ENCODE data around the gene OBSCN. TPM values are rescaled to one million over a fixed set of nuclear protein-coding genes. Genes with fewer than 3 reads are reported as not detected.

OBSCN gene
- total and polyA plus RNA-seq, 4 donors = 0.54 to 5.6 (median 2.7) TPM

DNA sequence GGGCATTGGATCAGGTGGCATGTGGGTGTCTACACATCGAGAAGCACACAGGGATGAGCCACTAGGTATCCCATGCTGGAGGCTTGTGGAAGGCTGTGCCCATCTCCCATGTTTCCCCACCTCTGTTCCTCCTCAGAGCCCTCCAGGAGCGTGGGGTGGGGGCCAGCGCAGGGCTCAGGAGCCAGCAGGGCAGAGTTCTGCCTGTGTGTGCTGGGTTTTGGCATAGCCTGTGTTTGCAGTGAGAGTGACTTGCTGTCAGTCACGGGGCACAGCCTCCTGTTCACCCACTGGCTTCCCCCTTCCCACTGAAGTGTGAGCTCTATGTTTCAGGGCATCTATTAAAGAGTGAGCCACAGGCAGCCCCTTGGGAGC is 31.8 kb upstream of the OBSCN start (continued):
- TF ChIP-seq, protein P1, sequence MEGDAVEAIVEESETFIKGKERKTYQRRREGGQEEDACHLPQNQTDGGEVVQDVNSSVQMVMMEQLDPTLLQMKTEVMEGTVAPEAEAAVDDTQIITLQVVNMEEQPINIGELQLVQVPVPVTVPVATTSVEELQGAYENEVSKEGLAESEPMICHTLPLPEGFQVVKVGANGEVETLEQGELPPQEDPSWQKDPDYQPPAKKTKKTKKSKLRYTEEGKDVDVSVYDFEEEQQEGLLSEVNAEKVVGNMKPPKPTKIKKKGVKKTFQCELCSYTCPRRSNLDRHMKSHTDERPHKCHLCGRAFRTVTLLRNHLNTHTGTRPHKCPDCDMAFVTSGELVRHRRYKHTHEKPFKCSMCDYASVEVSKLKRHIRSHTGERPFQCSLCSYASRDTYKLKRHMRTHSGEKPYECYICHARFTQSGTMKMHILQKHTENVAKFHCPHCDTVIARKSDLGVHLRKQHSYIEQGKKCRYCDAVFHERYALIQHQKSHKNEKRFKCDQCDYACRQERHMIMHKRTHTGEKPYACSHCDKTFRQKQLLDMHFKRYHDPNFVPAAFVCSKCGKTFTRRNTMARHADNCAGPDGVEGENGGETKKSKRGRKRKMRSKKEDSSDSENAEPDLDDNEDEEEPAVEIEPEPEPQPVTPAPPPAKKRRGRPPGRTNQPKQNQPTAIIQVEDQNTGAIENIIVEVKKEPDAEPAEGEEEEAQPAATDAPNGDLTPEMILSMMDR (IDR thresholded peaks at IDR 0.05; ENCODE audit: low read depth, low read length, missing input control) = no peak
- TF ChIP-seq FOXA1 (IDR thresholded peaks at IDR 0.05) (no peak), JUND (IDR thresholded peaks at IDR 0.05) (no peak), YY1 (IDR thresholded peaks at IDR 0.05) (no peak), HNF4A (conservative IDR thresholded peaks at IDR 0.05) (no peak)

DNA sequence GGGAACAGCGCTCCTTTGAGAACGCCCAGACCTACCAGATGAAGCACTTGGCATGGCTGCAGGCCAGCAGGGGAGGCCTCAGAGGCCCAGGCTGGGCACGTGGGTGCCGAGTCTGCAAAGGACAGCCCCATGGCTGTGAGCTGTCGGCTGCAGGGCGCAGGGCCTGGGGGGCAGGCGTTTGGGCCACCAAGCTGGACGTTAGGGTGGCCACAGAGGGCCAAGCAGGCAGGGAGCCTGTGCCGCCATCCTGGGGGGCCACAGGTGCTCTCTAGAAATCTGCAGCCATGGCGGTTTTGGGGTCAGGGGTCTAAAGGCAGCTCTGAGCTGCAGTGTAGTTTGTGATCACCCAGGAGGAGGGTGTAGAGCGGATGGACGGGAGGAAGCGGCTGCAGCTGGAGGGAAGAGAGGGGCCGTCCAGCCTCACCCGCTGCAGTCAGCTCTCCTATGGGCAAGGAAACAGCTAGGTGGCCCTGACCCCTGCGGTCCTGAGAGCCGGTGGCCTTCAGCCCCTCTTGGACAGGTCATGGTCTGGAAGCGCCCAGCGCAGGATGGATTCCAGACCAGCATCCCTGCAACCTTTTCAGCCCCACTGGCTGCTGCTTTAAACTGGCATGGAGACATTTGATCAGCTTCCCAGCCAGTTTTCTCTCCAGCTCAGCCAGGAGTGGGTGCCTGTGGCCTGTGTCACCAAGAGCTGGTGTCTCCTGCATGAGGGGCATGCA is 31.2 kb upstream of the OBSCN start:
- H3K9me3 ChIP-seq (ENCODE audit: control insufficient read depth in 4 of 4, low read length in 3 of 4) = no peaks in the 10 kb centered on the region
- TF ChIP-seq RXRA (IDR thresholded peaks at IDR 0.05) = no peak
- TF ChIP-seq JUND (IDR thresholded peaks at IDR 0.05) = no peak
- TF ChIP-seq FOXA2 (IDR thresholded peaks at IDR 0.05) = no peak
- no peak for TF ChIP-seq SP1 (IDR thresholded peaks at IDR 0.05)
- no peak for TF ChIP-seq HNF4A (conservative IDR thresholded peaks at IDR 0.05)
- no peak for TF ChIP-seq TAF1 (conservative IDR thresholded peaks at IDR 0.05)
- TF ChIP-seq, protein P2, sequence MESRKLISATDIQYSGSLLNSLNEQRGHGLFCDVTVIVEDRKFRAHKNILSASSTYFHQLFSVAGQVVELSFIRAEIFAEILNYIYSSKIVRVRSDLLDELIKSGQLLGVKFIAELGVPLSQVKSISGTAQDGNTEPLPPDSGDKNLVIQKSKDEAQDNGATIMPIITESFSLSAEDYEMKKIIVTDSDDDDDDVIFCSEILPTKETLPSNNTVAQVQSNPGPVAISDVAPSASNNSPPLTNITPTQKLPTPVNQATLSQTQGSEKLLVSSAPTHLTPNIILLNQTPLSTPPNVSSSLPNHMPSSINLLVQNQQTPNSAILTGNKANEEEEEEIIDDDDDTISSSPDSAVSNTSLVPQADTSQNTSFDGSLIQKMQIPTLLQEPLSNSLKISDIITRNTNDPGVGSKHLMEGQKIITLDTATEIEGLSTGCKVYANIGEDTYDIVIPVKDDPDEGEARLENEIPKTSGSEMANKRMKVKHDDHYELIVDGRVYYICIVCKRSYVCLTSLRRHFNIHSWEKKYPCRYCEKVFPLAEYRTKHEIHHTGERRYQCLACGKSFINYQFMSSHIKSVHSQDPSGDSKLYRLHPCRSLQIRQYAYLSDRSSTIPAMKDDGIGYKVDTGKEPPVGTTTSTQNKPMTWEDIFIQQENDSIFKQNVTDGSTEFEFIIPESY (IDR thresholded peaks at IDR 0.05) = no peak
- no peak overlapping the region for H3K9ac ChIP-seq (ENCODE audit: low read depth in 1 of 2, low read length in 2 of 2)
- H3K36me3 ChIP-seq (ENCODE audit: control insufficient read depth in 4 of 4, insufficient read depth in 3 of 4, low read depth in 1 of 4, low read length in 3 of 4) = peaks cover 0 to 7% (median 4%) of the 10 kb centered on the region in 4 donors
- no peak for DNase-seq (ENCODE audit: low spot score)
- no peak overlapping the region for H3K4me3 ChIP-seq (ENCODE audit: low read depth in 1 of 3, low read length in 3 of 3)
- H3K4me1 ChIP-seq (ENCODE audit: control insufficient read depth in 4 of 4, insufficient read depth in 4 of 4, low read length in 3 of 4) = no peaks in the 10 kb centered on the region
- WGBS = 94% methylated on average over 19 of the region's 19 CpGs
- H3K27me3 ChIP-seq (ENCODE audit: control insufficient read depth in 4 of 4, insufficient read depth in 4 of 4, low read length in 3 of 4) = no peaks in the 10 kb centered on the region
- H3K27ac ChIP-seq (ENCODE audit: low read depth in 1 of 2, low read length in 2 of 2) = no peak overlapping the region

DNA sequence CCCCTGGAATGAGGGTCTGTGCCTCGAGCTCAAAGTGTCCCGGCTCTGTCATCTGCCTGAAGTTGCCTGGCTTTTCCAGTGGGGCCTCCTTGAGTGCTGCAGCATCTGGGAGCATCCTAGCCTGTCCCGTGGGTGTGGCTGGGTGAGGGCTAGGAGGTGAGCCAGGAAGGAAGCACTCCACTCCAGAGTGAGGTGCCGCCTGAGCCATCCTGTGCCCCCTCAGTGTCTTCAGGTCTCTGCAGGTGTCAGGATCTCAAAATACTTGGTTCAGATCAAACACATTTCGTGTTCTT is 30.7 kb upstream of the OBSCN start:
- DNase-seq (ENCODE audit: low spot score) = no peak
- no peak overlapping the region for H3K9ac ChIP-seq (ENCODE audit: low read depth in 1 of 2, low read length in 2 of 2)
- H3K4me3 ChIP-seq (ENCODE audit: low read depth in 1 of 3, low read length in 3 of 3) = no peak overlapping the region
- H3K27ac ChIP-seq (ENCODE audit: low read depth in 1 of 2, low read length in 2 of 2) = no peak overlapping the region
- 95% methylated on average over 5 of the region's 5 CpGs for WGBS
- no peaks in the 10 kb centered on the region for H3K4me1 ChIP-seq (ENCODE audit: control insufficient read depth in 4 of 4, insufficient read depth in 4 of 4, low read length in 3 of 4)
- peaks cover 0 to 7% (median 4%) of the 10 kb centered on the region in 4 donors for H3K36me3 ChIP-seq (ENCODE audit: control insufficient read depth in 4 of 4, insufficient read depth in 3 of 4, low read depth in 1 of 4, low read length in 3 of 4)
- no peaks in the 10 kb centered on the region for H3K27me3 ChIP-seq (ENCODE audit: control insufficient read depth in 4 of 4, insufficient read depth in 4 of 4, low read length in 3 of 4)
- TF ChIP-seq, protein P3, sequence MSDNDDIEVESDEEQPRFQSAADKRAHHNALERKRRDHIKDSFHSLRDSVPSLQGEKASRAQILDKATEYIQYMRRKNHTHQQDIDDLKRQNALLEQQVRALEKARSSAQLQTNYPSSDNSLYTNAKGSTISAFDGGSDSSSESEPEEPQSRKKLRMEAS (IDR thresholded peaks at IDR 0.05) = no peak
- TF ChIP-seq, protein P1 (IDR thresholded peaks at IDR 0.05; ENCODE audit: low read depth, low read length, missing input control) = no peak
- TF ChIP-seq FOXA1 (IDR thresholded peaks at IDR 0.05) (no peak), NR2F2 (IDR thresholded peaks at IDR 0.05) (no peak), YY1 (IDR thresholded peaks at IDR 0.05) (no peak), RAD21 (IDR thresholded peaks at IDR 0.05) (no peak)
- TF ChIP-seq, protein P2 (IDR thresholded peaks at IDR 0.05) = no peak
- TF ChIP-seq, protein P4, sequence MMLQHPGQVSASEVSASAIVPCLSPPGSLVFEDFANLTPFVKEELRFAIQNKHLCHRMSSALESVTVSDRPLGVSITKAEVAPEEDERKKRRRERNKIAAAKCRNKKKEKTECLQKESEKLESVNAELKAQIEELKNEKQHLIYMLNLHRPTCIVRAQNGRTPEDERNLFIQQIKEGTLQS (IDR thresholded peaks at IDR 0.05) = no peak
- H3K9me3 ChIP-seq (ENCODE audit: control insufficient read depth in 4 of 4, low read length in 3 of 4) = no peaks in the 10 kb centered on the region
